GM12878 (cell line): ENCODE measurements around the gene RERG. TPM values are rescaled to one million over a fixed set of nuclear protein-coding genes. Genes with fewer than 3 reads are reported as not detected.

Experiments
- ATAC-seq: fragments of 200-7000 bp; cut with Tn5 transposase; 3 replicates; pipeline ENCODE4 v1.9.1; 2020; ENCODE audit warnings: mild to moderate bottlenecking, moderate library complexity
- BruUV-seq: library from RNA; stranded (reverse); fragments of 400-500 nt; replicated peaks from 2 replicates; lab custom pipeline; 2021; lab: Mats Ljungman, UMichigan
- CTCF ChIA-PET: fragments of 300-600 bp; sonication (Branson Sonifier 250); formaldehyde crosslinking; extraction: SDS; loops from one replicate; lab custom pipeline; 2021; ENCODE audit warnings: inconsistent platforms; lab: Yijun Ruan, JAX
- POLR2A ChIA-PET: fragments of 350-600 bp; formaldehyde crosslinking; extraction: SDS; loops from one replicate; lab custom pipeline; 2021; ENCODE audit warnings: inconsistent platforms; lab: Charles Lee
- RAD21 ChIA-PET: fragments of 300-600 bp; sonication (Branson Sonifier 250); formaldehyde crosslinking; loops from one replicate; lab custom pipeline; 2023; ENCODE audit warnings: antibody characterized with exemption; ENCODE audit not compliant: unreplicated experiment; lab: Charles Lee
- SMC1A ChIA-PET: fragments of 300-600 bp; sonication (Branson Sonifier 250); formaldehyde crosslinking; loops from one replicate; lab custom pipeline; 2023; ENCODE audit not compliant: unreplicated experiment, uncharacterized antibody; lab: Charles Lee
- DNase-seq: peaks from one replicate; pipeline ENCODE4 v3.0.0-alpha.2; 2011; ENCODE audit warnings: low read depth, low spot score
- FAIRE-seq: peaks from 3 replicates; lab custom pipeline; 2011; peaks lifted over from hg19 to GRCh38; lab: Jason Lieb, UNC
- H2AFZ ChIP-seq: 2 replicates; pipeline ENCODE4 v1.6.0; 2011; ENCODE audit warnings: low read depth, low read length, control low read depth; ENCODE audit not compliant: control insufficient read depth
- H3K27ac ChIP-seq: 2 replicates; pipeline ENCODE4 v1.5.1; 2011; ENCODE audit warnings: control low read depth; ENCODE audit not compliant: control insufficient read depth, insufficient read depth
- H3K27me3 ChIP-seq, 2 experiments: replicated peaks in 1 of 2; 2 replicates each; pipeline versions ENCODE4 v1.6.0 to v1.6.1; 2011; ENCODE audit warnings: low read length in 1 of 2; ENCODE audit not compliant: control insufficient read depth in 2 of 2, insufficient read depth in 2 of 2
- H3K36me3 ChIP-seq, 2 experiments: 2 replicates each; pipeline ENCODE4 v1.5.1; 2011; ENCODE audit warnings: low read length in 1 of 2; ENCODE audit not compliant: control insufficient read depth in 2 of 2, insufficient read depth in 2 of 2
- H3K4me1 ChIP-seq: 2 replicates; pipeline ENCODE4 v1.6.1; 2011; ENCODE audit warnings: mild to moderate bottlenecking, low read length, moderate library complexity, mixed read lengths; ENCODE audit not compliant: control insufficient read depth, insufficient read depth
- H3K4me2 ChIP-seq: 2 replicates; pipeline ENCODE4 v1.6.0; 2011; ENCODE audit warnings: control low read depth; ENCODE audit not compliant: control insufficient read depth, insufficient read depth
- H3K4me3 ChIP-seq: fragments of 200-600 bp; sonication (generic); 2 replicates; pipeline ENCODE4 v1.5.1; 2016
- H3K79me2 ChIP-seq: 2 replicates; pipeline ENCODE4 v1.6.0; 2011; ENCODE audit warnings: low read length; ENCODE audit not compliant: control insufficient read depth, insufficient read depth
- H3K9ac ChIP-seq: 2 replicates; pipeline ENCODE4 v1.8.0; 2011; ENCODE audit warnings: low read length, control low read depth, mixed read lengths; ENCODE audit not compliant: control insufficient read depth, insufficient read depth
- H3K9me3 ChIP-seq: replicated peaks from 3 replicates; pipeline ENCODE4 v1.5.1; 2011; ENCODE audit warnings: mild to moderate bottlenecking, low read length; ENCODE audit not compliant: control insufficient read depth, insufficient read depth
- H4K20me1 ChIP-seq: 2 replicates; pipeline ENCODE4 v1.6.0; 2011; ENCODE audit not compliant: control insufficient read depth, insufficient read depth
- BCL11A ChIP-seq: IDR thresholded peaks from 2 replicates; pipeline ENCODE4 v1.6.1; 2011; ENCODE audit warnings: low read depth, low read length
- FOS ChIP-seq: IDR thresholded peaks from 3 replicates; pipeline ENCODE4 v1.6.1; 2011; ENCODE audit warnings: borderline replicate concordance; ENCODE audit not compliant: insufficient read length; ENCODE audit errors: extremely low read depth
- JUND ChIP-seq: IDR thresholded peaks from 2 replicates; pipeline ENCODE4 v1.6.1; 2012; ENCODE audit warnings: low read depth, mild to moderate bottlenecking, low read length, improper control_type of control experiment, moderate library complexity
- NBN ChIP-seq: fragments of 450-650 bp; IDR thresholded peaks from 2 replicates; pipeline ENCODE4 v1.6.1; 2016
- RB1 ChIP-seq: fragments of 450-650 bp; formaldehyde crosslinking; IDR thresholded peaks from 2 replicates; pipeline ENCODE4 v1.6.1; 2017; ENCODE audit warnings: mild to moderate bottlenecking, borderline replicate concordance
- SIX5 ChIP-seq: IDR thresholded peaks from 2 replicates; pipeline ENCODE4 v1.6.1; 2011; ENCODE audit warnings: mild to moderate bottlenecking, low read depth, low read length, moderate library complexity; ENCODE audit not compliant: severe bottlenecking
- SREBF1 ChIP-seq: IDR thresholded peaks from 2 replicates; pipeline ENCODE4 v1.6.1; 2012; ENCODE audit warnings: mild to moderate bottlenecking, low read length
- ZNF384 ChIP-seq: IDR thresholded peaks from 2 replicates; pipeline ENCODE4 v1.6.1; 2012; ENCODE audit warnings: low read depth, mild to moderate bottlenecking, low read length, improper control_type of control experiment, borderline replicate concordance
- WGBS: methylation state at CpG from one replicate; pipeline ENCODE4 v1.1.6; 2016; ENCODE audit warnings: low lambda C conversion rate; ENCODE audit not compliant: insufficient replicate concordance, insufficient coverage; ENCODE audit errors: missing lambda C conversion rate; 5-methylcytosine and 5-hydroxymethylcytosine counted together
- in situ Hi-C: fragments of 300-500 bp; cut with MboI; formaldehyde crosslinking; loops from 9 replicates; pipeline ENCODE4 v1.14.3; 2018; ENCODE audit warnings: mixed read lengths
- intact Hi-C: fragments of 100-400 bp; cut with micrococcal nuclease; formaldehyde crosslinking; loops from one replicate; pipeline ENCODE4 v1.14.2; 2022; ENCODE audit not compliant: unreplicated experiment
- polyA plus RNA-seq, 11 experiments: library from polyadenylated mRNA; depleted of rRNA in 4 of 11; unstranded in 6 of 11; stranded (reverse) in 5 of 11; fragments of >200 nt; fragmentation: Nextera tagmentation in 4 of 11; fragmentation: Illumina TruSeq in 1 of 11; extraction: Ambion mirVana in 4 of 11; extraction: Trizol in 1 of 11; gene quantifications; 1 replicate in 1 of 11; 2 replicates in 10 of 11; pipeline versions ENCODE4 v1.2.1 to v1.2.3, GENCODE V29; 2011 to 2016; ENCODE audit warnings: inconsistent platforms in 2 of 11, missing spikeins in 2 of 11, low read depth in 1 of 11
- total RNA-seq, 4 experiments: library from RNA; depleted of rRNA in 3 of 4; stranded (reverse); fragments of >200 nt in 3 of 4; fragmentation: Illumina TruSeq in 1 of 4; extraction: Trizol in 1 of 4; gene quantifications; 2 replicates each; pipeline versions ENCODE4 v1.2.1 to v1.2.3, GENCODE V29; 2013 to 2021
- TF ChIP-seq, protein P1 (sequence below): fragments of 450-650 bp; IDR thresholded peaks from 2 replicates; pipeline ENCODE4 v1.6.1; 2016; ENCODE audit warnings: mild to moderate bottlenecking, moderate library complexity, borderline replicate concordance
- TF ChIP-seq, protein P2 (sequence below): fragments of 450-650 bp; IDR thresholded peaks from 2 replicates; pipeline ENCODE4 v1.6.1; 2017; ENCODE audit warnings: low read depth, mild to moderate bottlenecking, moderate library complexity
- TF ChIP-seq, protein P3 (sequence below): IDR thresholded peaks from 2 replicates; pipeline ENCODE4 v1.6.1; 2012; ENCODE audit warnings: low read depth, low read length, improper control_type of control experiment
- TF ChIP-seq, protein P4 (sequence below): fragments of 450-650 bp; IDR thresholded peaks from 2 replicates; pipeline ENCODE4 v1.6.1; 2017; ENCODE audit warnings: mild to moderate bottlenecking, low read depth, inconsistent platforms; ENCODE audit not compliant: poor library complexity, severe bottlenecking
- TF ChIP-seq, protein P5 (sequence below): fragments of 450-650 bp; IDR thresholded peaks from 2 replicates; pipeline ENCODE4 v1.6.1; 2016; ENCODE audit warnings: mild to moderate bottlenecking

The RERG gene
- total and polyA plus RNA-seq, 10 of the 15 experiments (the other 5 are each of a cell fraction or from before 2014, with no cell fraction given): 0.03 to 5.3 (median 0.05) TPM; not detected in 5

DNA sequence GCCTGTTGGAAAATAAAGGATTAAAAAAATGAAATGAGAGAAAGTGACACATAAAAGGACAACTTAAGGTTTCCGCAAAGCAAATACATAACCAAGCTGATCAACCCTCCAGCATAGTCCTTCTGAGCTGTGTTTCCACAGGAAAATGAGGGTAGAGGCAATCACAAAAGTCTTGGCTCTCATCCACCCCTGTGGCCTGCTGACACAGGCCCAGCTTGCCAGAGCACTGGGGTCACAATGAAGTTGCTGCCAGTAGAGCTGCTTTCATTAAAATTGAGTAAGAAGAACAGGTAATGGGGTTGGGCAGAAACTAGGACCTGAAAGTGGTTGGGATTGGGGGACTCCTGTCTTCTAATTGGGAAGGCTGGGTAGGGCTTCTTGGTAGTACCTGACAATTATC lies 65.9 kb downstream of the RERG start:
- Histone ChIP-seq H3K27ac (no peak overlapping the region), H3K4me2 (no peak overlapping the region), H3K36me3 (no peaks in the 10 kb centered on the region), H3K79me2 (no peaks in the 10 kb centered on the region), H4K20me1 (no peaks in the 10 kb centered on the region), H3K9me3 (no peaks in the 10 kb centered on the region), H3K27me3 (peaks cover 0 to 4% of the 10 kb centered on the region in 2 experiments; a peak in 1 of 4 replicates), H3K4me1 (no peaks in the 10 kb centered on the region), H3K9ac (no peak overlapping the region), H2AFZ (no peak overlapping the region), H3K4me3 (no peak overlapping the region)
- CTCF ChIA-PET: interaction anchor here (1.0 to 1.1 kb wide), 2 partner anchors 46 to 65 kb away, joined by 3 to 4 read pairs; no protein-coding TSS in a partner anchor
- FAIRE-seq (no peak), ATAC-seq (no peak), DNase-seq (no peak)
- RAD21 ChIA-PET: no interaction called here
- intact Hi-C loops: no loop called here
- 0% methylated on average over 1 of the region's 1 CpG for WGBS
- no TSS peak for BruUV-seq
- SMC1A ChIA-PET: no interaction called here
- POLR2A ChIA-PET: no interaction called here
- in situ Hi-C loops: no loop called here
- TF ChIP-seq ZNF384 (no peak), BCL11A (no peak), SREBF1 (no peak), JUND (no peak), NBN (no peak), SIX5 (no peak), RB1 (no peak), FOS (no peak)
- TF ChIP-seq, protein P1, sequence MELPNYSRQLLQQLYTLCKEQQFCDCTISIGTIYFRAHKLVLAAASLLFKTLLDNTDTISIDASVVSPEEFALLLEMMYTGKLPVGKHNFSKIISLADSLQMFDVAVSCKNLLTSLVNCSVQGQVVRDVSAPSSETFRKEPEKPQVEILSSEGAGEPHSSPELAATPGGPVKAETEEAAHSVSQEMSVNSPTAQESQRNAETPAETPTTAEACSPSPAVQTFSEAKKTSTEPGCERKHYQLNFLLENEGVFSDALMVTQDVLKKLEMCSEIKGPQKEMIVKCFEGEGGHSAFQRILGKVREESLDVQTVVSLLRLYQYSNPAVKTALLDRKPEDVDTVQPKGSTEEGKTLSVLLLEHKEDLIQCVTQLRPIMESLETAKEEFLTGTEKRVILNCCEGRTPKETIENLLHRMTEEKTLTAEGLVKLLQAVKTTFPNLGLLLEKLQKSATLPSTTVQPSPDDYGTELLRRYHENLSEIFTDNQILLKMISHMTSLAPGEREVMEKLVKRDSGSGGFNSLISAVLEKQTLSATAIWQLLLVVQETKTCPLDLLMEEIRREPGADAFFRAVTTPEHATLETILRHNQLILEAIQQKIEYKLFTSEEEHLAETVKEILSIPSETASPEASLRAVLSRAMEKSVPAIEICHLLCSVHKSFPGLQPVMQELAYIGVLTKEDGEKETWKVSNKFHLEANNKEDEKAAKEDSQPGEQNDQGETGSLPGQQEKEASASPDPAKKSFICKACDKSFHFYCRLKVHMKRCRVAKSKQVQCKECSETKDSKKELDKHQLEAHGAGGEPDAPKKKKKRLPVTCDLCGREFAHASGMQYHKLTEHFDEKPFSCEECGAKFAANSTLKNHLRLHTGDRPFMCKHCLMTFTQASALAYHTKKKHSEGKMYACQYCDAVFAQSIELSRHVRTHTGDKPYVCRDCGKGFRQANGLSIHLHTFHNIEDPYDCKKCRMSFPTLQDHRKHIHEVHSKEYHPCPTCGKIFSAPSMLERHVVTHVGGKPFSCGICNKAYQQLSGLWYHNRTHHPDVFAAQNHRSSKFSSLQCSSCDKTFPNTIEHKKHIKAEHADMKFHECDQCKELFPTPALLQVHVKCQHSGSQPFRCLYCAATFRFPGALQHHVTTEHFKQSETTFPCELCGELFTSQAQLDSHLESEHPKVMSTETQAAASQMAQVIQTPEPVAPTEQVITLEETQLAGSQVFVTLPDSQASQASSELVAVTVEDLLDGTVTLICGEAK: no peak
- TF ChIP-seq, protein P2, sequence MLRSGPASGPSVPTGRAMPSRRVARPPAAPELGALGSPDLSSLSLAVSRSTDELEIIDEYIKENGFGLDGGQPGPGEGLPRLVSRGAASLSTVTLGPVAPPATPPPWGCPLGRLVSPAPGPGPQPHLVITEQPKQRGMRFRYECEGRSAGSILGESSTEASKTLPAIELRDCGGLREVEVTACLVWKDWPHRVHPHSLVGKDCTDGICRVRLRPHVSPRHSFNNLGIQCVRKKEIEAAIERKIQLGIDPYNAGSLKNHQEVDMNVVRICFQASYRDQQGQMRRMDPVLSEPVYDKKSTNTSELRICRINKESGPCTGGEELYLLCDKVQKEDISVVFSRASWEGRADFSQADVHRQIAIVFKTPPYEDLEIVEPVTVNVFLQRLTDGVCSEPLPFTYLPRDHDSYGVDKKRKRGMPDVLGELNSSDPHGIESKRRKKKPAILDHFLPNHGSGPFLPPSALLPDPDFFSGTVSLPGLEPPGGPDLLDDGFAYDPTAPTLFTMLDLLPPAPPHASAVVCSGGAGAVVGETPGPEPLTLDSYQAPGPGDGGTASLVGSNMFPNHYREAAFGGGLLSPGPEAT: no peak
- TF ChIP-seq, protein P3, sequence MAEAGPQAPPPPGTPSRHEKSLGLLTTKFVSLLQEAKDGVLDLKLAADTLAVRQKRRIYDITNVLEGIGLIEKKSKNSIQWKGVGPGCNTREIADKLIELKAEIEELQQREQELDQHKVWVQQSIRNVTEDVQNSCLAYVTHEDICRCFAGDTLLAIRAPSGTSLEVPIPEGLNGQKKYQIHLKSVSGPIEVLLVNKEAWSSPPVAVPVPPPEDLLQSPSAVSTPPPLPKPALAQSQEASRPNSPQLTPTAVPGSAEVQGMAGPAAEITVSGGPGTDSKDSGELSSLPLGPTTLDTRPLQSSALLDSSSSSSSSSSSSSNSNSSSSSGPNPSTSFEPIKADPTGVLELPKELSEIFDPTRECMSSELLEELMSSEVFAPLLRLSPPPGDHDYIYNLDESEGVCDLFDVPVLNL: no peak
- TF ChIP-seq, protein P4, sequence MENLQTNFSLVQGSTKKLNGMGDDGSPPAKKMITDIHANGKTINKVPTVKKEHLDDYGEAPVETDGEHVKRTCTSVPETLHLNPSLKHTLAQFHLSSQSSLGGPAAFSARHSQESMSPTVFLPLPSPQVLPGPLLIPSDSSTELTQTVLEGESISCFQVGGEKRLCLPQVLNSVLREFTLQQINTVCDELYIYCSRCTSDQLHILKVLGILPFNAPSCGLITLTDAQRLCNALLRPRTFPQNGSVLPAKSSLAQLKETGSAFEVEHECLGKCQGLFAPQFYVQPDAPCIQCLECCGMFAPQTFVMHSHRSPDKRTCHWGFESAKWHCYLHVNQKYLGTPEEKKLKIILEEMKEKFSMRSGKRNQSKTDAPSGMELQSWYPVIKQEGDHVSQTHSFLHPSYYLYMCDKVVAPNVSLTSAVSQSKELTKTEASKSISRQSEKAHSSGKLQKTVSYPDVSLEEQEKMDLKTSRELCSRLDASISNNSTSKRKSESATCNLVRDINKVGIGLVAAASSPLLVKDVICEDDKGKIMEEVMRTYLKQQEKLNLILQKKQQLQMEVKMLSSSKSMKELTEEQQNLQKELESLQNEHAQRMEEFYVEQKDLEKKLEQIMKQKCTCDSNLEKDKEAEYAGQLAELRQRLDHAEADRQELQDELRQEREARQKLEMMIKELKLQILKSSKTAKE: no peak
- TF ChIP-seq, protein P5, sequence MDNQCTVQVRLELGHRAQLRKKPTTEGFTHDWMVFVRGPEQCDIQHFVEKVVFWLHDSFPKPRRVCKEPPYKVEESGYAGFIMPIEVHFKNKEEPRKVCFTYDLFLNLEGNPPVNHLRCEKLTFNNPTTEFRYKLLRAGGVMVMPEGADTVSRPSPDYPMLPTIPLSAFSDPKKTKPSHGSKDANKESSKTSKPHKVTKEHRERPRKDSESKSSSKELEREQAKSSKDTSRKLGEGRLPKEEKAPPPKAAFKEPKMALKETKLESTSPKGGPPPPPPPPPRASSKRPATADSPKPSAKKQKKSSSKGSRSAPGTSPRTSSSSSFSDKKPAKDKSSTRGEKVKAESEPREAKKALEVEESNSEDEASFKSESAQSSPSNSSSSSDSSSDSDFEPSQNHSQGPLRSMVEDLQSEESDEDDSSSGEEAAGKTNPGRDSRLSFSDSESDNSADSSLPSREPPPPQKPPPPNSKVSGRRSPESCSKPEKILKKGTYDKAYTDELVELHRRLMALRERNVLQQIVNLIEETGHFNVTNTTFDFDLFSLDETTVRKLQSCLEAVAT: no peak
